Measurements from ENCODE around the gene OR6B2. TPM values are rescaled to one million over a fixed set of nuclear protein-coding genes. Genes with fewer than 3 reads are reported as not detected.
A peak's percentile ranks its signal among the peaks of the same experiment; 100 is the strongest.

Gene OR6B2
- polyA plus RNA-seq, 4 donors: not detected

GRCh38 chr2:240000671-240001070 is 29.6 kb downstream of the OR6B2 start:
- Histone ChIP-seq H3K27me3 (ENCODE audit: control insufficient read depth in 3 of 3, insufficient read depth in 3 of 3, low read length in 3 of 3) (no peaks in the 10 kb centered on the region), H3K4me1 (ENCODE audit: control insufficient read depth in 3 of 3, insufficient read depth in 2 of 3, low read depth in 1 of 3, low read length in 2 of 3) (no peaks in the 10 kb centered on the region), H3K27ac (ENCODE audit: low read depth in 1 of 3, low read length in 2 of 3) (no peak overlapping the region), H3K9me3 (ENCODE audit: control insufficient read depth in 2 of 2, insufficient read depth in 1 of 2, low read depth in 1 of 2, low read length in 1 of 2) (no peaks in the 10 kb centered on the region), H3K36me3 (ENCODE audit: control insufficient read depth in 3 of 3, insufficient read depth in 2 of 3, low read depth in 1 of 3, low read length in 3 of 3) (peaks cover 9 to 59% (median 30%) of the 10 kb centered on the region in 3 donors), H3K4me3 (ENCODE audit: low read depth in 1 of 3, low read length in 3 of 3) (no peak overlapping the region)
- no peak for FAIRE-seq
- 87 to 89% (median 88%) methylated on average over 11 of the region's 11 CpGs for WGBS, 3 donors
- DNase-seq: no peak

GRCh38 chr2:239997686-239998409 is 32.4 kb downstream of the OR6B2 start:
- H3K27ac ChIP-seq (ENCODE audit: low read depth in 1 of 3, low read length in 2 of 3): peak overlapping the region in 2 of 3 donors; percentile 35 to 41
- DNase-seq: peak; percentile 43 to 82

DNA sequence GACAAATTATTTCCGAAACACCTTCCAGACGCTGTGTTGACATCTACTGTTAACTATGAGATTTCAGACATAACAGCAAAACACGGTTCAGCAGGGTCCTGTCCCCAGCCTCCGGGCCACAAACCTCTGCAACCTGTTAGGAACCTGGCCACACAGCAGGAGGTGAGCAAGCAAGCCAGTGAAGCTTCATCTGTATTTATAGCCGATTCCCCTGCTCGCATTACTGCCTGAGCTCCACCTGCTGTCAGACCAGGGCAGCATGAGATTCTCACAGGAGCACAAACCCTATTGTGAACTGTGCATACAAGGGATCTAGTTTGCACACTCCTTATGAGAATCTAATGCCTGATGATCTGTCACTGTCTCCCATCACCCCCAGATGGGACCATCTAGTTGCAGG is 36.1 kb downstream of the OR6B2 start:
- DNase-seq: no peak
- Histone ChIP-seq H3K36me3 (ENCODE audit: control insufficient read depth in 3 of 3, insufficient read depth in 2 of 3, low read depth in 1 of 3, low read length in 3 of 3) (peaks cover 12 to 34% (median 14%) of the 10 kb centered on the region in 3 donors), H3K9me3 (ENCODE audit: control insufficient read depth in 2 of 2, insufficient read depth in 1 of 2, low read depth in 1 of 2, low read length in 1 of 2) (no peaks in the 10 kb centered on the region), H3K27ac (ENCODE audit: low read depth in 1 of 3, low read length in 2 of 3) (no peak overlapping the region), H3K4me1 (ENCODE audit: control insufficient read depth in 3 of 3, insufficient read depth in 2 of 3, low read depth in 1 of 3, low read length in 2 of 3) (no peaks in the 10 kb centered on the region), H3K27me3 (ENCODE audit: control insufficient read depth in 3 of 3, insufficient read depth in 3 of 3, low read length in 3 of 3) (no peaks in the 10 kb centered on the region), H3K4me3 (ENCODE audit: low read depth in 1 of 3, low read length in 3 of 3) (no peak overlapping the region)
- 93 to 94% (median 93%) methylated on average over 6 of the region's 6 CpGs for WGBS, 3 donors
- no peak for FAIRE-seq

More at GRCh38 chr2:239997686-239998409, 32.4 kb downstream of the OR6B2 start:
- H3K4me3 ChIP-seq (ENCODE audit: low read depth in 1 of 3, low read length in 3 of 3): no peak overlapping the region
- FAIRE-seq: no peak
- H3K4me1 ChIP-seq (ENCODE audit: control insufficient read depth in 3 of 3, insufficient read depth in 2 of 3, low read depth in 1 of 3, low read length in 2 of 3): no peaks in the 10 kb centered on the region
- no peaks in the 10 kb centered on the region for H3K27me3 ChIP-seq (ENCODE audit: control insufficient read depth in 3 of 3, insufficient read depth in 3 of 3, low read length in 3 of 3)
- 29 to 65% (median 51%) methylated on average over 9 of the region's 9 CpGs for WGBS, 3 donors
- peaks cover 11 to 48% (median 22%) of the 10 kb centered on the region in 3 donors for H3K36me3 ChIP-seq (ENCODE audit: control insufficient read depth in 3 of 3, insufficient read depth in 2 of 3, low read depth in 1 of 3, low read length in 3 of 3)
- no peaks in the 10 kb centered on the region for H3K9me3 ChIP-seq (ENCODE audit: control insufficient read depth in 2 of 2, insufficient read depth in 1 of 2, low read depth in 1 of 2, low read length in 1 of 2)

GRCh38 chr2:239993291-239993690 is 36.9 kb downstream of the OR6B2 start:
- H3K27ac ChIP-seq (ENCODE audit: low read depth in 1 of 3, low read length in 2 of 3): no peak overlapping the region
- H3K36me3 ChIP-seq (ENCODE audit: control insufficient read depth in 3 of 3, insufficient read depth in 2 of 3, low read depth in 1 of 3, low read length in 3 of 3): peaks cover 10 to 31% (median 12%) of the 10 kb centered on the region in 3 donors
- DNase-seq (no peak), FAIRE-seq (no peak)
- H3K9me3 ChIP-seq (ENCODE audit: control insufficient read depth in 2 of 2, insufficient read depth in 1 of 2, low read depth in 1 of 2, low read length in 1 of 2): no peaks in the 10 kb centered on the region
- no peak overlapping the region for H3K4me3 ChIP-seq (ENCODE audit: low read depth in 1 of 3, low read length in 3 of 3)
- WGBS, 3 donors: 92 to 95% (median 95%) methylated on average over 2 of the region's 2 CpGs
- no peaks in the 10 kb centered on the region for H3K27me3 ChIP-seq (ENCODE audit: control insufficient read depth in 3 of 3, insufficient read depth in 3 of 3, low read length in 3 of 3)
- H3K4me1 ChIP-seq (ENCODE audit: control insufficient read depth in 3 of 3, insufficient read depth in 2 of 3, low read depth in 1 of 3, low read length in 2 of 3): no peaks in the 10 kb centered on the region

- Histone ChIP-seq H3K27ac (ENCODE audit: low read depth in 1 of 3, low read length in 2 of 3) (no peak overlapping the region), H3K36me3 (ENCODE audit: control insufficient read depth in 3 of 3, insufficient read depth in 2 of 3, low read depth in 1 of 3, low read length in 3 of 3) (peaks cover 14 to 38% (median 19%) of the 10 kb centered on the region in 3 donors)
Observed at GRCh38 chr2:239991689-239992314, 38.4 kb downstream of the OR6B2 start.

GRCh38 chr2:239990966-239991365 is 39.3 kb downstream of the OR6B2 start:
- WGBS, 3 donors: 88 to 92% (median 88%) methylated on average over 14 of the region's 14 CpGs
- FAIRE-seq: no peak

More at GRCh38 chr2:239991689-239992314, 38.4 kb downstream of the OR6B2 start:
- peak; percentile 77 for FAIRE-seq
- peak; percentile 36 to 51 for DNase-seq
- H3K4me1 ChIP-seq (ENCODE audit: control insufficient read depth in 3 of 3, insufficient read depth in 2 of 3, low read depth in 1 of 3, low read length in 2 of 3): no peaks in the 10 kb centered on the region
- H3K27me3 ChIP-seq (ENCODE audit: control insufficient read depth in 3 of 3, insufficient read depth in 3 of 3, low read length in 3 of 3): no peaks in the 10 kb centered on the region
- no peak overlapping the region for H3K4me3 ChIP-seq (ENCODE audit: low read depth in 1 of 3, low read length in 3 of 3)
- 2 to 15% (median 10%) methylated on average over 3 of the region's 3 CpGs for WGBS, 3 donors
- H3K9me3 ChIP-seq (ENCODE audit: control insufficient read depth in 2 of 2, insufficient read depth in 1 of 2, low read depth in 1 of 2, low read length in 1 of 2): no peaks in the 10 kb centered on the region

GRCh38 chr2:239985356-239985755 is 44.9 kb downstream of the OR6B2 start:
- FAIRE-seq (no peak), DNase-seq (no peak)
- Histone ChIP-seq H3K4me3 (ENCODE audit: low read depth in 1 of 3, low read length in 3 of 3) (no peak overlapping the region), H3K27ac (ENCODE audit: low read depth in 1 of 3, low read length in 2 of 3) (no peak overlapping the region), H3K9me3 (ENCODE audit: control insufficient read depth in 2 of 2, insufficient read depth in 1 of 2, low read depth in 1 of 2, low read length in 1 of 2) (peaks cover 0 to 13% of the 10 kb centered on the region in 2 donors), H3K27me3 (ENCODE audit: control insufficient read depth in 3 of 3, insufficient read depth in 3 of 3, low read length in 3 of 3) (no peaks in the 10 kb centered on the region), H3K4me1 (ENCODE audit: control insufficient read depth in 3 of 3, insufficient read depth in 2 of 3, low read depth in 1 of 3, low read length in 2 of 3) (no peaks in the 10 kb centered on the region), H3K36me3 (ENCODE audit: control insufficient read depth in 3 of 3, insufficient read depth in 2 of 3, low read depth in 1 of 3, low read length in 3 of 3) (peaks cover 21 to 49% (median 27%) of the 10 kb centered on the region in 3 donors)
- 97 to 99% (median 98%) methylated on average over 5 of the region's 5 CpGs for WGBS, 3 donors

More at GRCh38 chr2:239990966-239991365, 39.3 kb downstream of the OR6B2 start:
- no peaks in the 10 kb centered on the region for H3K27me3 ChIP-seq (ENCODE audit: control insufficient read depth in 3 of 3, insufficient read depth in 3 of 3, low read length in 3 of 3)
- H3K36me3 ChIP-seq (ENCODE audit: control insufficient read depth in 3 of 3, insufficient read depth in 2 of 3, low read depth in 1 of 3, low read length in 3 of 3): peaks cover 18 to 42% (median 23%) of the 10 kb centered on the region in 3 donors
- no peaks in the 10 kb centered on the region for H3K4me1 ChIP-seq (ENCODE audit: control insufficient read depth in 3 of 3, insufficient read depth in 2 of 3, low read depth in 1 of 3, low read length in 2 of 3)
- peaks cover 0 to 2% of the 10 kb centered on the region in 2 donors for H3K9me3 ChIP-seq (ENCODE audit: control insufficient read depth in 2 of 2, insufficient read depth in 1 of 2, low read depth in 1 of 2, low read length in 1 of 2)
- no peak for DNase-seq
- no peak overlapping the region for H3K27ac ChIP-seq (ENCODE audit: low read depth in 1 of 3, low read length in 2 of 3)
- H3K4me3 ChIP-seq (ENCODE audit: low read depth in 1 of 3, low read length in 3 of 3): no peak overlapping the region

- H3K27me3 ChIP-seq (ENCODE audit: control insufficient read depth in 3 of 3, insufficient read depth in 3 of 3, low read length in 3 of 3): no peaks in the 10 kb centered on the region
- no peak for DNase-seq
- peaks cover 21 to 52% (median 21%) of the 10 kb centered on the region in 3 donors for H3K36me3 ChIP-seq (ENCODE audit: control insufficient read depth in 3 of 3, insufficient read depth in 2 of 3, low read depth in 1 of 3, low read length in 3 of 3)
- 95 to 98% (median 96%) methylated on average over 16 of the region's 16 CpGs for WGBS, 3 donors
- FAIRE-seq: no peak
- no peak overlapping the region for H3K4me3 ChIP-seq (ENCODE audit: low read depth in 1 of 3, low read length in 3 of 3)
- peaks cover 0 to 13% of the 10 kb centered on the region in 2 donors for H3K9me3 ChIP-seq (ENCODE audit: control insufficient read depth in 2 of 2, insufficient read depth in 1 of 2, low read depth in 1 of 2, low read length in 1 of 2)
- H3K27ac ChIP-seq (ENCODE audit: low read depth in 1 of 3, low read length in 2 of 3): no peak overlapping the region
- no peaks in the 10 kb centered on the region for H3K4me1 ChIP-seq (ENCODE audit: control insufficient read depth in 3 of 3, insufficient read depth in 2 of 3, low read depth in 1 of 3, low read length in 2 of 3)
Observed at GRCh38 chr2:239984421-239985194, 45.6 kb downstream of the OR6B2 start.
